Measurements from ENCODE around the gene BIRC7.

BIRC7 gene

DNA sequence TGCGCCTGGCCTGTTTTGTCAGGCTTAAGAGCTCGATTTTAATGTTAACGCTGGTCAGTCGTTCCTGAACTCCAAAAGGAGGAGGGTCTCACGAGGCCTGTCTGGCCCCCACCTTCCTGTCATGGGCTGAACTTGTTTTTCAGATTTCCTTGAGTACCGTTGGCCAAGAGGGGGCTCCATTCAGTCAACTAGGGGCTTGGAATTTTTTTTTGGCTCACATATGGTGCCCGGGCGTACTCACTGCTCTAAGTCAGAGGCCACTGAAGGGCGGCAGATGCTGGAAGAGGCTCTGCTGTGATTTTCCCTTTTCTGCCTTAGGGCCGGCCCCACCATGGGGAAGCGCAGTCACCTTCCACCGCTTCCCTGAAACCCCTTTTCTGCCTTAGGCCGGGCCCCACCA, 6.9 kb upstream of the BIRC7 start:
- no peak for DNase-seq (ENCODE audit: low spot score)
- TF ChIP-seq, protein P1, sequence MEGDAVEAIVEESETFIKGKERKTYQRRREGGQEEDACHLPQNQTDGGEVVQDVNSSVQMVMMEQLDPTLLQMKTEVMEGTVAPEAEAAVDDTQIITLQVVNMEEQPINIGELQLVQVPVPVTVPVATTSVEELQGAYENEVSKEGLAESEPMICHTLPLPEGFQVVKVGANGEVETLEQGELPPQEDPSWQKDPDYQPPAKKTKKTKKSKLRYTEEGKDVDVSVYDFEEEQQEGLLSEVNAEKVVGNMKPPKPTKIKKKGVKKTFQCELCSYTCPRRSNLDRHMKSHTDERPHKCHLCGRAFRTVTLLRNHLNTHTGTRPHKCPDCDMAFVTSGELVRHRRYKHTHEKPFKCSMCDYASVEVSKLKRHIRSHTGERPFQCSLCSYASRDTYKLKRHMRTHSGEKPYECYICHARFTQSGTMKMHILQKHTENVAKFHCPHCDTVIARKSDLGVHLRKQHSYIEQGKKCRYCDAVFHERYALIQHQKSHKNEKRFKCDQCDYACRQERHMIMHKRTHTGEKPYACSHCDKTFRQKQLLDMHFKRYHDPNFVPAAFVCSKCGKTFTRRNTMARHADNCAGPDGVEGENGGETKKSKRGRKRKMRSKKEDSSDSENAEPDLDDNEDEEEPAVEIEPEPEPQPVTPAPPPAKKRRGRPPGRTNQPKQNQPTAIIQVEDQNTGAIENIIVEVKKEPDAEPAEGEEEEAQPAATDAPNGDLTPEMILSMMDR (IDR thresholded peaks at IDR 0.05; ENCODE audit: borderline replicate concordance, control extremely low read depth, extremely low read depth, insufficient read depth, missing control alignments) = no peak
- in situ Hi-C loops (cut with MboI; ENCODE audit: low sequenced_read_pairs, unreplicated experiment) = no loop called here

DNA sequence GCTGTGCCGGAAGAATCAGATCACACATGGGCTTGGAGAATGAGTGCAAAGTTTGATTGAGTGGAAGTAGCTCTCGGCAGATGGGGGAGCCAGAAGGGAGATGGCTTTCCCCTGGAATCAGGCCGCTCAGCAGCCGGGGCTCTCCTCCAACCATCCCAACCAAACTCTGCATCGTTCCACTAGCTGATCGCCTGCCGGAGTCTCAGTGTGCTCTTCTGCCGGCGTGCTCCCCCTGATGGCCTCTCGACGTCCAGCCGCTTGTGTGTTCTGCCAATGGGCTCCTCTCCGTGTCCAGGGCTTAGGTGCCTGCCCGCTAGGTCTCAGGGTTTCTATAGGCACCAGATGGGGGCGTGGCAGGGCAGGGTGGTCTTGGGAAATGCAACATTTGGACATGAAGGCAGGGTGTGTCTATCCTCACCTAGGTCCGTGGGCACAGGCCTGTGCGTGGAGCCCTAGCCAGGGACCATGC, 4.9 kb upstream of the BIRC7 start:
- in situ Hi-C loops (cut with MboI; ENCODE audit: low sequenced_read_pairs, unreplicated experiment) = no loop called here
- no peak for DNase-seq (ENCODE audit: low spot score)
- TF ChIP-seq, protein P1 (IDR thresholded peaks at IDR 0.05; ENCODE audit: borderline replicate concordance, control extremely low read depth, extremely low read depth, insufficient read depth, missing control alignments) = peak; percentile 47

DNA sequence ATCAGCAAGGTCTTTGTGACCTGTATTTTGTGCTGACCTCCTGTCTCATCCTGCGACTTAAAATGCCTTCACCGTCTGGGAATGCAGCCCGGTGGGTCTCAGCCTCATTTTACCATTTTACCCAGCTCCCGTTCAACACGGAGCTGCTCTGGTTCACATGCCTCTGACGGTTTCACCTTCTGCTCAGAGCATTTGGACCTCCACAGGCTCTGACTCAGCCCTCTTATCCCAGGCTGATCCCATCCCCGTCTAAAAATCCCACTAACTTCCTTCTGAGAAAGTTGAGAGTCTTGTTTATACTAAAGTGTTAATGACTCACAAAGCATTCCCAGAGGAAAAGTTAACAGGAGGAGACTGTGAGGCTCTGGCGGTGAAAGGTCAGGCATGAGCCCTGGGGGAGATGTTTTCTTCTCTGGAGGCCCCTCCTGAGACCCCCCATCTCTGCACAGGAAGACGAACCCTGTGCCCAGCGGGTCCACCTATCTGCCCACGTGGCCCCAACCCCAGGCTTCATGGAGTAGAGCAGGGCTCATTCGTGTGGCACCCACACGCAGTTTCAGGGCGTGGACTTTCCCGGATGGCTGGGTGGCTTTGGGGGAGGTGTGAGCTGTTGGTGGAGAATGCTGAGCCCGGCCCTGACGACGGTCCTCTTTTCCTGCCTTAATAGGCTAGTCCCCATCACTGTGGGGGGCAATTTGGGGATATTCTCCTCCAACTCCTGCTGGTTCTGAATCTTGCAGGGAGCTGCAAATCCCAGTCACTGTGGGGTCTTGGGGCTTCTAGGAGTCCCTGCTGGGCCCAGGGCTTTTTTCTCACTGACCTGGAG, 3.3 kb upstream of the BIRC7 start:
- TF ChIP-seq, protein P1 (IDR thresholded peaks at IDR 0.05; ENCODE audit: borderline replicate concordance, control extremely low read depth, extremely low read depth, insufficient read depth, missing control alignments) = no peak
- DNase-seq (ENCODE audit: low spot score) = no peak
- in situ Hi-C loops (cut with MboI; ENCODE audit: low sequenced_read_pairs, unreplicated experiment) = no loop called here

DNA sequence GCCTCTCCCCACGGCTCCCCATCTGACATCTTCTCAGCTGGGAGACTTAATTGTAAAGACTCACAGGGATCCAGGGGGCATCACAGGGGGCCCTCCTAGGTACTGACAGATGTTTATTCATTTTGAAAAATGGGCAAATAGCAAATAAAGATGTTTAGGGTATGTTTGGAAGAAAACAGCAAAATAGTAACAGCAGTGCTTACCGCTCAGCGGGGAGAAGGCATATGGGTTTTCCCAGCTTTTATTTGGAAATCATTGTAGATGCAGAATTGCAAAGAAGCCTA, 2.7 kb upstream of the BIRC7 start:
- no peak for DNase-seq (ENCODE audit: low spot score)
- in situ Hi-C loops (cut with MboI; ENCODE audit: low sequenced_read_pairs, unreplicated experiment) = no loop called here
- TF ChIP-seq, protein P1 (IDR thresholded peaks at IDR 0.05; ENCODE audit: borderline replicate concordance, control extremely low read depth, extremely low read depth, insufficient read depth, missing control alignments) = no peak

DNA sequence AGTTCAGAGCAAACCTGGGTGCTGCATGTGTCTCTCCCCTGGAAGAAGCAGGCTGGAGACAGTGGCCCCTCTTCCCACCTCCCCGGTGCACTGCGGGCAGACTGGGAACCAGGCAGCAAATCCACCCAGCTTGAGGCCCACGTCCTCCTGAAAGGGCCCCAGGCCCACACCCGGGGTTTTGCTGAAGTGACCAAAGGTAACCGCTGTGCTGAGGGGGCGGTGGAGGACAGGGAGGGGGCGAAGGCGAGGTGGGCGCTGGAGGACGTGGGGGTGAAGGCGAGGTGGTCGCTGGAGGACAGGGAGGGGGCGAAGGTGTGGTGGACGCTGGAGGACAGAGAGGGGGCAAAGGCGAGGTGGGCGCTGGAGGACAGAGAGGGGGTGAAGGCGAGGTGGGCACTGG, 1.8 kb upstream of the BIRC7 start:
- in situ Hi-C loops (cut with MboI; ENCODE audit: low sequenced_read_pairs, unreplicated experiment) = no loop called here
- no peak for DNase-seq (ENCODE audit: low spot score)
- TF ChIP-seq, protein P1 (IDR thresholded peaks at IDR 0.05; ENCODE audit: borderline replicate concordance, control extremely low read depth, extremely low read depth, insufficient read depth, missing control alignments) = no peak

DNA sequence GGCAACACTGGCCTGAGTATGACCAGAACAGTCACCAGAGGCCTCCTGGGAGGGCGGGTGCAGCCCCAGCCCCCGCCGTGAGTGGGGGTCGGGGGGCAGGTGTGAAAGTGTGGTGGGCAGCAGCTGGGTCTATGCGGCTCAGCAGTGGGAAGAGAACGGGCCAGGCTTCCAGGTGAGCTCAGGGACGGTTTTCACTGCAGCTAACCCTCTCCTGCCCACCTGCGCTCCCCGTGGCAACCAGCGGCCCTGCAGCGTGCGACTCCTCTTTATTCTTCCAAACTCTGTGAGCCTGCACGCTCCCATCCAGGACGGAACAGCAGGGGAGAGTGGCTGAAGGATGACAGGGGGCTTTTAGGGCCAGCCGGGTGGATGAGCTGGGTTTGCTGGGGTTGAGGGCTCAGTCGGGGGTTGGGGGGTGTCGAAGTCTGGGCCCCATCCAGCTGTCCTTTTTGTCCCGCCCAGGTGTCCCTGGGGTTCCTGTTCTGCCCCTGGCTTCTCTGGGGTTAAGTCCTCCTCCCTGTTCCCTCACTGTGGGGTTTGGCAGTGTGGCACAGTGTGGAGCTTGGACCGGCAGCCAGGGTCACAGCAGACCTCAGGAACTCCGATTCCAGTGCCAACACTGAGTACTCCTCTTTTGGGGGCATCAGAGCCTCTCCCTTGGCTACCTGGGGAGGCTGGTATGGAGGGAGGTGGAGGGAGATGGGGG, 859 bp upstream of the BIRC7 start:
- TF ChIP-seq, protein P1 (IDR thresholded peaks at IDR 0.05; ENCODE audit: borderline replicate concordance, control extremely low read depth, extremely low read depth, insufficient read depth, missing control alignments) = peak; percentile 29
- DNase-seq (ENCODE audit: low spot score) = peak; percentile 64

More for the DNA sequence above, 859 bp upstream of the BIRC7 start:
- in situ Hi-C loops (cut with MboI; ENCODE audit: low sequenced_read_pairs, unreplicated experiment) = no loop called here

Measured in GM13976 (cell line).